Spleen (tissue), 11 donors: Measurements from ENCODE around the gene PSMD14. TPM values are rescaled to one million over a fixed set of nuclear protein-coding genes. Genes with fewer than 3 reads are reported as not detected.
A peak's percentile ranks its signal among the peaks of the same experiment; 100 is the strongest.

Source experiments
- DNase-seq: peaks from one replicate; pipeline ENCODE4 v3.0.0-alpha.2; 2020
- H3K27ac ChIP-seq, 8 donors: fragments of 200-600 bp; sonication (generic) in 7 of 8; 1 replicate in 4 of 8; 2 replicates in 4 of 8; pipeline versions ENCODE4 v1.5.0 to v1.8.0; 2016 to 2021; ENCODE audit warnings: inconsistent platforms in 4 of 8, mild to moderate bottlenecking in 4 of 8, moderate library complexity in 1 of 8
- H3K27me3 ChIP-seq, 7 donors: fragments of 200-600 bp; sonication (generic) in 6 of 7; replicated peaks in 1 of 7; 1 replicate in 4 of 7; 2 replicates in 3 of 7; pipeline versions ENCODE4 v1.5.0 to v1.8.0; 2016 to 2021; ENCODE audit warnings: inconsistent platforms in 3 of 7, mild to moderate bottlenecking in 1 of 7
- H3K36me3 ChIP-seq, 6 donors: fragments of 200-600 bp; sonication (generic) in 5 of 6; 1 replicate in 4 of 6; 2 replicates in 2 of 6; pipeline versions ENCODE4 v1.5.0 to v1.8.0; 2016 to 2021; ENCODE audit warnings: inconsistent platforms in 2 of 6
- H3K4me1 ChIP-seq, 6 donors: fragments of 200-600 bp; sonication (generic) in 5 of 6; 1 replicate in 3 of 6; 2 replicates in 3 of 6; pipeline versions ENCODE4 v1.5.0 to v1.8.0; 2016 to 2021; ENCODE audit warnings: inconsistent platforms in 3 of 6
- H3K4me3 ChIP-seq, 8 donors: fragments of 200-600 bp; sonication (generic) in 7 of 8; 1 replicate in 4 of 8; 2 replicates in 4 of 8; pipeline versions ENCODE4 v1.5.0 to v1.8.0; 2016 to 2021; ENCODE audit warnings: inconsistent platforms in 4 of 8, mild to moderate bottlenecking in 4 of 8, moderate library complexity in 2 of 8
- H3K9me3 ChIP-seq, 8 donors: fragments of 200-600 bp; sonication (generic) in 7 of 8; 1 replicate in 4 of 8; 2 replicates in 4 of 8; pipeline versions ENCODE4 v1.5.0 to v1.8.0; 2016 to 2021; ENCODE audit warnings: inconsistent platforms in 4 of 8
- CTCF ChIP-seq, 11 experiments: fragments of 200-600 bp in 7 of 11; fragments of 450-650 bp in 4 of 11; sonication (generic) in 4 of 11; IDR thresholded peaks in 8 of 11; conservative IDR thresholded peaks in 3 of 11; 1 replicate in 7 of 11; 2 replicates in 4 of 11; pipeline versions ENCODE4 v1.4.0 to v1.8.0; 2016 to 2021; ENCODE audit warnings: antibody characterized with exemption in 11 of 11, inconsistent platforms in 4 of 11, mild to moderate bottlenecking in 1 of 11
- POLR2A ChIP-seq, 3 donors: fragments of 450-650 bp; IDR thresholded peaks; one replicate each; pipeline ENCODE4 v1.5.1; 2017; ENCODE audit warnings: antibody characterized with exemption in 3 of 3, mild to moderate bottlenecking in 1 of 3
- POLR2AphosphoS5 ChIP-seq, 3 donors: sonication (generic); formaldehyde crosslinking; IDR thresholded peaks; one replicate each; pipeline ENCODE4 v1.5.1; 2017; ENCODE audit warnings: antibody characterized with exemption in 3 of 3
- WGBS, 5 donors: extraction: QIAGEN DNeasy Blood & Tissue Kit in 3 of 5; methylation state at CpG; one replicate each; pipeline versions ENCODE4 v1.1.5 to v1.1.7; 2013 to 2018; 5-methylcytosine and 5-hydroxymethylcytosine counted together
- intact Hi-C: fragments of 100-400 bp; cut with DNase I; formaldehyde crosslinking; loops from one replicate; pipeline ENCODE4 v1.15.0; 2023; ENCODE audit warnings: low total_unique reads
- polyA plus RNA-seq, 3 donors: library from polyadenylated mRNA; stranded (reverse); fragments of 200-250 nt; gene quantifications; one replicate each; pipeline ENCODE4 v1.2.1, GENCODE V29; 2013
- total RNA-seq, 7 donors: library from RNA; depleted of rRNA in 3 of 7; stranded (reverse); fragments of >200 nt in 3 of 7; fragmentation: NEBNext Ultra II Directional in 4 of 7; extraction: Animal tissue kit (Norgen Biotek cat#: 25700) in 4 of 7; gene quantifications; one replicate each; pipeline versions ENCODE4 v1.1.0 to v1.2.1, GENCODE V29; 2016 to 2021
- donor health status: healthy with polysubstance abuse.
- donor health status: DM: no; HTN: no; CAD: no; lungs with moderate emphysema.
- donor health status: DM: no; HTN: no; CAD: no.
- donor health status: Bipolar disorder and iron deficiency.
- donor health status: healthy.
- donor health status: DM: no; HTN: no; CAD: no.
- donor health status: DM: yes; HTN: yes; CAD: no.

The PSMD14 gene
- total and polyA plus RNA-seq, 10 donors: 23.5 to 47.7 (median 29.3) TPM

GRCh38 chr2:161426922-161427663, 118.9 kb downstream of the PSMD14 start:
- DNase-seq: no peak
- TF ChIP-seq CTCF (IDR thresholded peaks at IDR 0.05 in 8 of 11, conservative IDR thresholded peaks at IDR 0.05 in 3 of 11): no peak
- no peak for TF ChIP-seq POLR2A (IDR thresholded peaks at IDR 0.05)
- TF ChIP-seq POLR2AphosphoS5 (IDR thresholded peaks at IDR 0.05): peak in 1 of 3 donors; percentile 22
- Histone ChIP-seq H3K36me3 (no peaks in the 10 kb centered on the region), H3K27ac (no peak overlapping the region), H3K4me3 (peak overlapping the region in 7 of 8 donors; percentile 1 to 59 (median 11)), H3K27me3 (peaks cover 17 to 100% (median 82%) of the 10 kb centered on the region in 7 donors), H3K4me1 (peaks cover 0 to 41% (median 30%) of the 10 kb centered on the region in 6 donors), H3K9me3 (no peaks in the 10 kb centered on the region)
- 3 to 10% (median 5%) methylated on average over 27 to 54 of the region's 54 CpGs for WGBS, 5 donors
- intact Hi-C loops: no loop called here

GRCh38 chr2:161427664-161428587, 119.7 kb downstream of the PSMD14 start:
- no peak for DNase-seq
- no peak for TF ChIP-seq CTCF (IDR thresholded peaks at IDR 0.05 in 8 of 11, conservative IDR thresholded peaks at IDR 0.05 in 3 of 11)
- no peak for TF ChIP-seq POLR2A (IDR thresholded peaks at IDR 0.05)
- TF ChIP-seq POLR2AphosphoS5 (IDR thresholded peaks at IDR 0.05): no peak
- Histone ChIP-seq H3K4me3 (peak overlapping the region in 3 of 8 donors; percentile 9 to 59 (median 23)), H3K27me3 (peaks cover 17 to 100% (median 76%) of the 10 kb centered on the region in 7 donors), H3K27ac (no peak overlapping the region), H3K4me1 (peaks cover 0 to 37% (median 30%) of the 10 kb centered on the region in 6 donors), H3K9me3 (no peaks in the 10 kb centered on the region), H3K36me3 (no peaks in the 10 kb centered on the region)
- intact Hi-C loops: no loop called here
- 25 to 35% (median 31%) methylated on average over 60 to 64 of the region's 64 CpGs for WGBS, 5 donors

GRCh38 chr2:161430386-161430785, 122.2 kb downstream of the PSMD14 start:
- peaks cover 0 to 6% (median 3%) of the 10 kb centered on the region in 8 donors for H3K9me3 ChIP-seq
- intact Hi-C loops: no loop called here
- no peak overlapping the region for H3K27ac ChIP-seq
- peaks cover 11 to 90% (median 52%) of the 10 kb centered on the region in 7 donors for H3K27me3 ChIP-seq
- H3K4me1 ChIP-seq: peaks cover 0 to 20% (median 13%) of the 10 kb centered on the region in 6 donors
- TF ChIP-seq POLR2A (IDR thresholded peaks at IDR 0.05): no peak
- TF ChIP-seq POLR2AphosphoS5 (IDR thresholded peaks at IDR 0.05): no peak
- TF ChIP-seq CTCF (IDR thresholded peaks at IDR 0.05 in 8 of 11, conservative IDR thresholded peaks at IDR 0.05 in 3 of 11): no peak
- 68 to 86% (median 78%) methylated on average over 2 of the region's 2 CpGs for WGBS, 5 donors
- DNase-seq: no peak
- H3K4me3 ChIP-seq: no peak overlapping the region
- no peaks in the 10 kb centered on the region for H3K36me3 ChIP-seq
